Suprapubic skin (tissue), 4 donors: Measurements from ENCODE around the gene ZNF14. TPM values are rescaled to one million over a fixed set of nuclear protein-coding genes. Genes with fewer than 3 reads are reported as not detected.
"Not testable (repeated sequence)": the region's sequence is repeated elsewhere in the genome, so short reads cannot be mapped to it uniquely, and the experiment has no call there.

Experiments used
- DNase-seq, 2 donors: peaks; one replicate each; pipeline ENCODE4 v3.0.0-alpha.2; 2019; ENCODE audit warnings: low spot score in 2 of 2
- H3K27ac ChIP-seq: fragments of 200-600 bp; sonication (generic); one replicate; pipeline ENCODE4 v1.5.1; 2019
- H3K27me3 ChIP-seq: fragments of 200-600 bp; sonication (generic); one replicate; pipeline ENCODE4 v1.5.1; 2019
- H3K36me3 ChIP-seq: fragments of 200-600 bp; sonication (generic); one replicate; pipeline ENCODE4 v1.5.1; 2019
- H3K4me1 ChIP-seq: fragments of 200-600 bp; sonication (generic); one replicate; pipeline ENCODE4 v1.5.1; 2019
- H3K4me3 ChIP-seq: fragments of 200-600 bp; sonication (generic); one replicate; pipeline ENCODE4 v1.5.1; 2019; ENCODE audit warnings: mild to moderate bottlenecking
- H3K9me3 ChIP-seq: fragments of 200-600 bp; sonication (generic); one replicate; pipeline ENCODE4 v1.5.1; 2019
- CTCF ChIP-seq, 2 donors: fragments of 200-600 bp in 1 of 2; fragments of 450-650 bp in 1 of 2; sonication (generic) in 1 of 2; IDR thresholded peaks; one replicate each; pipeline ENCODE4 v1.5.1; 2016 to 2019; ENCODE audit warnings: antibody characterized with exemption in 2 of 2, mild to moderate bottlenecking in 1 of 2, moderate library complexity in 1 of 2
- EP300 ChIP-seq: sonication (generic); formaldehyde crosslinking; IDR thresholded peaks from one replicate; pipeline ENCODE4 v1.6.1; 2017; ENCODE audit warnings: antibody characterized with exemption
- POLR2A ChIP-seq, 2 donors: fragments of 450-650 bp; IDR thresholded peaks; one replicate each; pipeline ENCODE4 v1.6.1; 2017; ENCODE audit warnings: antibody characterized with exemption in 2 of 2, mild to moderate bottlenecking in 2 of 2, moderate library complexity in 2 of 2
- POLR2AphosphoS5 ChIP-seq, 3 donors: sonication (generic); formaldehyde crosslinking; IDR thresholded peaks; one replicate each; pipeline ENCODE4 v1.6.1; 2017; ENCODE audit warnings: antibody characterized with exemption in 3 of 3
- WGBS: methylation state at CpG from one replicate; pipeline ENCODE4 v1.1.5; 2018; 5-methylcytosine and 5-hydroxymethylcytosine counted together
- total RNA-seq, 4 donors: library from RNA; depleted of rRNA; stranded (reverse); fragments of >200 nt; gene quantifications; one replicate each; pipeline ENCODE4 v1.1.0, GENCODE V29; 2016

The ZNF14 gene
- total RNA-seq, 4 donors from 2014 or later, result 4.9 to 12.3 (median 6.1) TPM

- H3K27me3 ChIP-seq, result no peaks in the 10 kb centered on the region
- no peak overlapping the region for H3K4me3 ChIP-seq
- no peaks in the 10 kb centered on the region for H3K36me3 ChIP-seq
- WGBS, result 93% methylated on average over 10 of the region's 10 CpGs
- H3K4me1 ChIP-seq, result no peaks in the 10 kb centered on the region
- H3K9me3 ChIP-seq, result peaks cover 2% of the 10 kb centered on the region
- DNase-seq, result no peak
- TF ChIP-seq POLR2AphosphoS5 (IDR thresholded peaks at IDR 0.05) (no peak), CTCF (IDR thresholded peaks at IDR 0.05) (no peak), POLR2A (IDR thresholded peaks at IDR 0.05) (no peak), EP300 (no peak)
- H3K27ac ChIP-seq, result no peak overlapping the region
These were observed 41.2 kb downstream of the ZNF14 start for GRCh38 chr19:19691683-19692082.

- H3K4me1 ChIP-seq, H3K4me3 ChIP-seq, H3K27ac ChIP-seq, H3K27me3 ChIP-seq, H3K36me3 ChIP-seq, DNase-seq: not testable (repeated sequence)
- 95% methylated on average over 10 of the region's 10 CpGs for WGBS
- H3K9me3 ChIP-seq, result peaks cover 13% of the 10 kb centered on the region
These were observed 43.9 kb downstream of the ZNF14 start for GRCh38 chr19:19689023-19689422.

GRCh38 chr19:19687090-19687489, 45.8 kb downstream of the ZNF14 start:
- 95% methylated on average over 3 of the region's 3 CpGs for WGBS
- H3K4me3 ChIP-seq, result no peak overlapping the region
- H3K36me3 ChIP-seq, result no peaks in the 10 kb centered on the region
- TF ChIP-seq POLR2AphosphoS5 (IDR thresholded peaks at IDR 0.05) (no peak), POLR2A (IDR thresholded peaks at IDR 0.05) (no peak), CTCF (IDR thresholded peaks at IDR 0.05) (no peak), EP300 (no peak)
- H3K9me3 ChIP-seq, result peaks cover 20% of the 10 kb centered on the region
- H3K27me3 ChIP-seq, result no peaks in the 10 kb centered on the region
- H3K27ac ChIP-seq, result no peak overlapping the region
- no peak for DNase-seq
- H3K4me1 ChIP-seq, result no peaks in the 10 kb centered on the region

GRCh38 chr19:19686580-19686979, 46.3 kb downstream of the ZNF14 start:
- Histone ChIP-seq H3K27ac (no peak overlapping the region), H3K4me1 (no peaks in the 10 kb centered on the region), H3K36me3 (no peaks in the 10 kb centered on the region), H3K4me3 (no peak overlapping the region), H3K9me3 (peaks cover 22% of the 10 kb centered on the region), H3K27me3 (no peaks in the 10 kb centered on the region)
- 94% methylated on average over 6 of the region's 6 CpGs for WGBS
- TF ChIP-seq POLR2AphosphoS5 (IDR thresholded peaks at IDR 0.05), result no peak
- TF ChIP-seq CTCF (IDR thresholded peaks at IDR 0.05), result no peak
- no peak for TF ChIP-seq POLR2A (IDR thresholded peaks at IDR 0.05)
- no peak for TF ChIP-seq EP300
- no peak for DNase-seq

GRCh38 chr19:19686119-19686518, 46.8 kb downstream of the ZNF14 start:
- not testable (repeated sequence) for H3K4me1 ChIP-seq, H3K36me3 ChIP-seq, H3K4me3 ChIP-seq, H3K27ac ChIP-seq, H3K27me3 ChIP-seq
- 97% methylated on average over 15 of the region's 15 CpGs for WGBS
- peaks cover 22% of the 10 kb centered on the region for H3K9me3 ChIP-seq
- DNase-seq, result peak in 1 of 2 donors; percentile 57

GRCh38 chr19:19679176-19680073, 53.5 kb downstream of the ZNF14 start:
- TF ChIP-seq POLR2A (IDR thresholded peaks at IDR 0.05) (no peak), CTCF (IDR thresholded peaks at IDR 0.05) (no peak), POLR2AphosphoS5 (IDR thresholded peaks at IDR 0.05) (no peak), EP300 (no peak)
- Histone ChIP-seq H3K9me3 (peaks cover 14% of the 10 kb centered on the region), H3K36me3 (peaks cover 57% of the 10 kb centered on the region), H3K27me3 (no peaks in the 10 kb centered on the region), H3K27ac (no peak overlapping the region), H3K4me3 (no peak overlapping the region), H3K4me1 (no peaks in the 10 kb centered on the region)
- WGBS, result 97% methylated on average over 20 of the region's 20 CpGs
- no peak for DNase-seq
